ENCODE measurements around the gene TMEM243.
A peak's percentile ranks its signal among the peaks of the same experiment; 100 is the strongest.

TMEM243 gene

DNA sequence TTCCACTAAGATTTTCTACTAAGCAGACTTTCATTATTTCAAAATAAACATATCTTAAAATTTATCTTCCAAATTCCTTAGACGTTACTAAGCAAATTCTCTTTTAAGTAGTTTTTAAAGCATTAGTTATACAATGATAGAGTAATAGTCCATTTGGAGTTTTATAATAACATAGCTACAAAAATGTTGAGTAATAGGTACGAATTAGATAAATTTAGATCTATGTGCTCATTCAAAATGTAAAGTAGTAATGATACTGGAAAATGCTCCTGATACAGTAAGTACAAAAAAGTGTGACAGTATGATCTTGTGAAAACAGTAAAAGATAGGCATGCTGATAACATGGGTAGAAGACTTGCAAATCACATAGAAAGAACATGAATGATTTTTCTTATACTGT, 62.8 kb downstream of the TMEM243 start:
- DNase-seq (ENCODE audit: low read depth): no peak

DNA sequence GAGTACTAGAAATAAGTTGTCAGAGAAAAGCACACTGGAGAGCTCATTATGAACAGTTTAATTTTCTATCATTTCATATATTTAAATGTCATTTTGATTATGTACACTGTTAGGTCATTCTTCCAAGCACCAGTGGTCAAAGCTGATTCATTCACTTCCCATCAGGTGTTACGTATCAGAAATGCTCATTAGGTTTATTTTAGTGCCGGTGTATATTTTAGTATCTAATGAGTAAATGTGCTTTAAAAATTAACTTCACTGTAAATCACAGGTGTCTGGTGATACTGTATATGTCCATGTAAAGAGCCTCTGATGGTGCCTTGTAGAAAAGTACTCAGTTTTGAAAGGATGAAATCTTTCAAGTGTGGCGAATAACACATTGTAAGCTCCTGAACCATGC, 63.7 kb downstream of the TMEM243 start:
- no peak for DNase-seq (ENCODE audit: low read depth)

DNA sequence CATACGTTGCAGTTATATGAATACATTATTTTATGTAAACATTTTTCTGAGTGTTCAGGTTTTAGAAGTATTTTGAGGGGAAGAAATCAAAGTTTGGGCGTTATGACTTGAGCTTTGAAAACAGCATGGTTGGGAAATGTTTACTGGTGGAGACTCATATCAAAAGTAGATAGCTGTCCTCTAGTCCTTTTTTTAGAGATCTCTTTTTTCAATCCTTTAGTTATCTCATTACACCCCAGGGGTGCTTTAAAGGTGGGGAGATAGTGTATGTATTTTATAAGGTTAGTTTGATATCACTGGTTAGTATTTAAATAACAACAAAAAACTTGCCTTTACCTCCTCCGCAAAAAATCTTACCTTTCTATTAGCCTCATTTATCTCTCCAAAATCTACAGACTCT, 65.0 kb downstream of the TMEM243 start:
- DNase-seq (ENCODE audit: low read depth): no peak

DNA sequence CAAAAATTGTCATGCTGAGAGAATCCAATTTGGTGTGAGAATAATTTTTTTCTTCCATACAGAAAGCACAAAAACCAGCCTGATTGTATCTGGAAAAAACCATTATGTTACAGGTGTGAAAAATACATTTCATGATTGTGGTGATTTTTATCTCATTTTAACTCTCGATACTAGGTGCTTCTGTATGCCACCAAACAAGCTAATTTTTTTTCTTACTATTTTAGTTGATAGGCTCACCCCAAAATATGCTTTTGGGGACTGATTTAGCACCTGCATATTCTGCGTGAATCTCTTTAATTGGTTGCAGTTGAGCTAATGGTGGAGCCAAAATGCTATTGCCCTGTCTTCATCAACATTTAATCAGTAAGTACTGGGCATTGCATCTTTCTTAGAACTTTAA, 65.4 kb downstream of the TMEM243 start:
- DNase-seq (ENCODE audit: low read depth): no peak

DNA sequence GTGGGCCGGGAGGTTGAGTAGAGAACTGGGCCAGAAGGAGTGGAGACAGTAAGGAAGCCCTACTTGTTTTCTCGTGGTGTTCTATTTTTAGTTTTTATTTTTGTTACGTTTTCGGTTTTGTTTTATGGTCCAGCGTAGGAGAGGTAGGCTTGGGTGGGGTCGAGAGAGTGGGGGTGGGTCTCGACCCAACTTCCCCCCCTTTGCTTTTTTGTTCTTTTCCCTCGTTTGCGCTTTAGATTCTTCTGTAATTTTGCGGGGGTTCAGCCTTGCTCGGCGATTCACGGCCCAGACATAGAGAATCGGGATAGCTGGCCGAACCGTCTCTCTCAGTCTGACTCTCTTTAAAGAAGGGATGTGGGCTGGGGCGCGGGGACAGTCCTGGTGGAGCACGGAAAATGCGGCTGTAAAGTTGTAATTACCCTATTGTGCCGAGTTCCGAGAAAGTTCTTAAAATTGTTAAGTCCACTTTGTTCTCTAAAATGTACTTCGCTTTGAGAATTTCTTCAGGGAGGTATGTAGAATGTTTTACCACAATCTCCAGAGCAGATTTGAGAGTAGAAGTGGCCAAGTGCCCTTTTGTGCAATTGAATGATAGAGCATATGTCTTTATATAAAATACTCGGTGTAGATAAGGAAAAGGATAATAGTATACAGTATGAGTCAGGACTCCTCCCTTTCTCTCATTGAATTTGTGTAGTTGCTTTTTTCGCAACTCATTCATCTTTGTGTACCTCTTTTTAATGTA, 66.5 kb downstream of the TMEM243 start:
- peak; percentile 4 for DNase-seq (ENCODE audit: low read depth)

DNA sequence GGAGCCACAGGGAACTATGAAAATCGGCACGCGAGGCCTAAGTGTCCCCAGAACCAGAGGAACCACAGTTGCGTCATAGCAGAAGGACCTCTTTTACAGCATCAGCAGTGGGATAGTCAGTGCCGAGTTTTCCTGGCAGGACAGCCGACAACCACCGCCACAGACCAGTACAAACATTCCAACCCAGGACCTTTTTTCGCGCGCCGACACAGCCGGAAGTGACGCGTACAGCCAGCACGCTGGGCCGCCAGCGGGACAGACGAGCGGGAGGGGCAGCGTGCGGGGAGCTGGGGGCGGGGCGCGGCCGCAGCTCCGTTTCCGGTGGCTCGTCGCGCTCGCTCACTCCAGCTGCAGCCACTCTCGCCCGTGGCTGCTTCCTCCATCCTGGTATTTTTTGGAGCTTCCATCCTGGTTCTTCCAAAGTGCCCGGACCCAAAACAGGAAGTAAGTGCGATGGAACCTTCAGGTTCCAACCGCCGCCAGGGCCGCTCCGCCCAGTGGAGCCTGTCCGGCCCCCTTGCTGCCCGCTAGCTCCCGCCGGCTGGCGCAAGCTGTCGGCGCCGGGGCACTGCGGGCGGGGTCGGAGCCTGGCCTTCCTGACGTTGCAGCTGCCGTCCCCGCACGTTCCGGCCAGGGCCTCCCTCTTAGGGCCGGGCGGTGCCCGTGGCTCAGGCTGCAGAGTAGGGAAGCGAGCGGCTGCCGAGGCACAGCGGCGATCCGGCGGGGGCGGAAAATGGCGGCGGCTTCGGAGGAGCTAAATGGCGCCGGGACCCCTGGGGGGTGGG, 67.2 kb downstream of the TMEM243 start, which contains the start of gene DMTF1:
Gene DMTF1 (plus strand): TSS at position 342 of the 785 bp plus-strand sequence. CDS start 12,489 bp downstream, outside the sequence.
- DNase-seq (ENCODE audit: low read depth): peak; percentile 82

DNA sequence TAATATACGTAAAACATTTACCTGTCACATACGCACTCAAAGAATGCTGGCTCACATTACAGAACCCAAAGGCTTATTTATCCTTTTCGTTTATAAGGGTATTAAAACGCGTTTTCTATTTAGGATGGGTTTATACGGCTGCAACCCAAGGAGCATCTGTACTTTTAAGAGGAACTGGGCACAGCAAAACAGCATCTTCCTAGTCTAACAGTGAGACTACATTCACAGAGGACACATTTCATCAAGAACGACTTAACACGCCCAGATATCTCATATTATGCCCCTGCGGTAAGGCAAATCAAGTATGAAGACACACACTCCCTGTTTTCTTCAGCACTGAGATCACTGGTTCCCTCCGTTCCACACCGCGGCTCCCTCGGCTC, 67.8 kb downstream of the TMEM243 start:
- no peak for DNase-seq (ENCODE audit: low read depth)

DNA sequence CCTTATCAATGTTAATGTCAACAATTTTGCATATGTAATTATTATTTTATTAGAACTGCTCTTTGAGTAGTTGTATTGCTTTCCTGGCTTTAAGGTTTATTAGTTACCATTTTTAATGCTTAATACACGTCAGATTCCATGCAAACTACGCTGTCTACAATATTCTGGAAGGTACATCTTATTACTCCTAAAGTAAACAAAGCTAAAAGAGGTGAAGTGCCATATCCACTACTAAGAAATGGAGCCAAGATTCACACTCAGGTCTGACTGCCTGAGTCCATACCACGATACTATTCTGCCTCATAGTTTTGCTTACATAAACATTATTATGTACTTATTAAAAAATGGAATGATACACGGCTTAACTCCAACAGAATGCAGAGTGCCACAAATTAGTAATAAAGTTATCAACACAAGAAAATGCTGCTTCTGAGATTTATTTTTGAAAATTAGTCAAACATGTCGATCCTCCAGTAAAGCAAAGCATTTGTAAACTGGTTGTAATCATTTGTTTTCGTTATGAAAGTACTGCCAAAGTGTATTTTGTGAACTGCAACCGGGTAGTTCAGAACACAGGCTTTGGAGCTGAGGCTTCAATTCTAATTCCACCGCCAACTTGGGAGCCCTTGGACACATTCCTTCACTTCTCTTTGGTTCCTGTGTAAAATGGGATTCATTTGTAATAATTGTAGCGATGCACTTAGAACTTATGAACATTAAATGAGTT, 68.4 kb downstream of the TMEM243 start:
- DNase-seq (ENCODE audit: low read depth): no peak

DNA sequence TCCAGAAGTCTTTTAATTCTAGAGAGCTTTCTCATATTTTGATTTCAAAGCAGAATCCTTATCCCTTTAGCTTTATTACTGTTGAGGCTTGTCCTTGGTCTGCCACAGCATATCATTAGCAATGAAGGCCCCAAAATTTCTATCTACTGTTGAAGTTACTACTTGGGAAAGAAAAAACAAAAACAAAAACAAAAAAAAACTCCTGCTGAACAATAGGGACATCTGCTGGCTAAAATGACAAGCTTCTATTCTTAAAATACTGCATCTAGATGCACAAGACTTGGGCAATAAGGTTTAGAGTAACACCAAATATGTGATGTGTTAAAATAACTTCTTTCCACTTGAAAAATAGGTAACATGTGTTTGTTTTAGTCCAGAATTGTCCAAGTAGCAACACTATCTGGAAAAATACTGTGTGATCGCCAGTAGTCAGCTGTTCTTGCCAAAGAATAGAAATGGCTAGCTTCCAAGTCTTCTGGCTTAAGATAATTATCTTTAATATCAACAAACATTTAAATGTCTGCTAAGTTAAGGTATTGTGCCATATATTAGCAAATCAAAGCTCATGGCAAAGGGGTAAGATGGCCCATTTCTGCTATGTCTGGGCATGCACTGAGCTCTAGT, 71.1 kb downstream of the TMEM243 start:
- no peak for DNase-seq (ENCODE audit: low read depth)

DNA sequence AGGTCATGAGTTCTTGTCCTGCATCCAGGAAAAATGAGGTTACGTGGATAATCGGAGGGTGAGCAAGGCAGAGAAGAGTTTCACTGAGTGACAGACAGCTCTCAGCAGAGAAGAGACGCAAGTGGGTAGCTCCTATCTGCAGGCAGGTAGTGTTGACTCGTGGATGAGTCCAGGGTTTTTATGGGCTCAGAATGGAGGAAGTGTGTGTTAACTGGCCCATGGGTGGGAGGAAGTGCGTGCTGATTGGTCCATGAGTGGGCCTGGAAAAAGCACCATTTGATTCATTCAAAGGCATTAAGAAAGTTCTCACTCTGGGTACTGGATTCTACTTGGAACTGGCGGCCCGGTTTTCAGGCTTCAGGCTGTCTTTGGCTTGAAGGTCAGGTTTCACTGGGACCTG, 72.0 kb downstream of the TMEM243 start:
- no peak for DNase-seq (ENCODE audit: low read depth)

DNA sequence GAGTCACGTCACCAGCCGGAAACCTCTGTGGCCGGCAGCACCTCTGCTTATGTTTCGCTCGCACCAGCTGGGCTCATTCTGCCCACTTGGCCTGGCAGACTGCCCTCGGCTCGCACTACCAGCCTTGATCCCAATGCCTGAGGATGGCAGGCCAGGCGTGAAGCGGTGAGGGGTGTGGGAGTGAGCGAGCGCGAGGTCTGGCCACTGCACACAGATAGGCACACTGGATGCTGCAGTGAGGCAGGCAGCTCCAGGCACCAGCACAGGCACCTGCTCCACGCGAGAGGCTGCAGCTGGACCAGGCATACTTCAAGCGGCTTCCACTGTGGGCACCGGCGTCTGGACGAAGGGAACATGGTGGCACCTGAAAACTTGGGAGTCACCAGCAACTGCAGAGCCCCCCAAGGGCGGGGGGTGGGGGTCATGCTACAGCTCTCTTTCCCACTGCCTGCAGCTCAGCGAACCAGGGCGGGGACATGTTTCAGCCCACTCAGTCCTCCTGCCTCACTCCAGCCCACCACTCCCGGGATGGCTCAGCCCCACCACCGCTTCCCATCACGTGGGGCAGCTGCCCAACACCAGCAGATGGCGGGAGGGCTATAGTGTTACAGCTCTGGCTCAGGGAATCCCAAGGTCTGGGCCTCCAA, 72.7 kb downstream of the TMEM243 start:
- no peak for DNase-seq (ENCODE audit: low read depth)

All from activated T-helper 9 cell treated with anti-CD3 and anti-CD28 coated beads, Interleukin-2, amount 50 U/mL, for 16 hours (primary cell).